NCI-H1092 (cell line): ENCODE measurements around the gene PRR30.
"Not testable (repeated sequence)": the region's sequence is repeated elsewhere in the genome, so short reads cannot be mapped to it uniquely, and the experiment has no call there.

Source experiments
- DNase-seq: peaks from one replicate; lab custom pipeline; 2025; lab: John Stamatoyannopoulos, UW

Gene PRR30

DNA sequence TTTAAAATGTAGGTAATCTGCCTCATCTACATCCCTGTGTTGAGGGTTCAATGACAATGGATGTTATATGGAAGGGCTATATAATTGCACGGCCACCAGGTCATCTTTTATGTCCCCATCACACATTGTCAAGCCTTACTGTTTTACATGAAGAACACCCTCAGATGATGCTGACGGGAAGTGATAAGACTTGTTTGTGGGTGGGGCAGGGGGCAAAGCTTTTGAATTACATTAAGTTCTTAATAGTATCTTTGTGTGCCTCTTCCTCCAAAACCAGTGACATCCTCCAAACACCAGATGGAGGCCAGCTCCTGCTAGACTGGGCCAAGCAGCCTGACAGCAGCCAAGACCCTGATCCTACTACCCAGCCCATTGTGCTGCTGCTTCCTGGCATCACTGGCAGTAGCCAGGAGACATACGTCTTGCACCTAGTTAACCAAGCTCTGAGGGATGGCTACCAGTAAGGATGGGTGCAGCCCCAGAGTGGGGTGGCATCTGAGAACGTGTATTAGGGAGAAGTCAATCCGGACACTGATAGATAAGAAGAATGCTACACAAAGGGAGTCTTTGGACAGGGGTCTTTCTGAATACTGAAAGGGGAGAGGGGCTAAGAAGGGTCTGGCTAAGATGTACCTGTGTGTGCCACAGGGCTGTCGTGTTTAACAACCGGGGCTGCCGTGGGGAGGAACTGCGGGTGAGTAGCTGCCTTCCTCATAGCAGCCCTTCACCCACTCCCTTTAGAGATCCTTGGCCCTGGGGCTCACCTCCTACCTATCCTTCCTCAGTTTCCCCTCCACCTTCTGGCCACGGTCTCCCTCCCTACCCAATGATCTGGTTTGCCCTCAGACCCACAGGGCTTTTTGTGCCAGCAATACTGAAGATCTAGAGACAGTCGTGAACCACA, 10.3 kb downstream of the PRR30 start:
- no peak for DNase-seq

DNA sequence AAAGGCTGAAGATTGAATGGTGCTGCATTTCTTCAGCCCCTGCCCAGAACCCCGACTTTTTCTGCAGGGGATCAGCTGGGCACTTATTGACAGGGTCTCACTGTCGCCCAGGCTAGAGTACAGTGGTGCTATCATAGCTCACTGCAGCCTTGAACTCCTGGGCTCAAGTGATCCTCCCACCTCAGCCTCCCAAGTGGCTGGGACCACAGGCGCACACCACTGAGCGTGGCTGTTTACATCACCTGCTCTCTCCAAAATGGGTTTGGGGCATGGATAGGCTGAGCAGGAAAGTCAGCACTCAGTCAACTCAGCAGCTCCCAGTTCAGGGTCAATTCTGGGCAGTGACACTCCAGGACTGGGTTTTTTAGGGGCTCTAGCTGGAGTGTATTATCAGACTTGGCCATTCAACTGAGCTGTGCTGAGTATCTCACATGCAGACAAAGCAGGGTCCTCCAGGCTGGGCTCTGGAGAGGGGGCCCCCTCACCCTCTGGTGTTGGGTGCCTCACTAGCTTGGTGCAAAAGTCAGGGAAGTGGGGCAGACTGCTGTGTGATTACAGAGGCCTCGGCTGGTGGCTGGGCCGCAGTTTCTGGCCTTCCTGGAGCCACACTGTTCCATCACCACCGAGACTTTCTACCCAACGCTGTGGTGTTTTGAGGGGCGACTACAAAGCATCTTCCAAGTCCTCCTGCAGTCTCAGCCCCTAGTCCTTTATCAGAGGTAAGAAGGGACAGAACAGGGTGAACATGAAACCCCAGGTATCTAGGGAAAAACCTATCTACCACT, 11.1 kb downstream of the PRR30 start:
- DNase-seq, result no peak

DNA sequence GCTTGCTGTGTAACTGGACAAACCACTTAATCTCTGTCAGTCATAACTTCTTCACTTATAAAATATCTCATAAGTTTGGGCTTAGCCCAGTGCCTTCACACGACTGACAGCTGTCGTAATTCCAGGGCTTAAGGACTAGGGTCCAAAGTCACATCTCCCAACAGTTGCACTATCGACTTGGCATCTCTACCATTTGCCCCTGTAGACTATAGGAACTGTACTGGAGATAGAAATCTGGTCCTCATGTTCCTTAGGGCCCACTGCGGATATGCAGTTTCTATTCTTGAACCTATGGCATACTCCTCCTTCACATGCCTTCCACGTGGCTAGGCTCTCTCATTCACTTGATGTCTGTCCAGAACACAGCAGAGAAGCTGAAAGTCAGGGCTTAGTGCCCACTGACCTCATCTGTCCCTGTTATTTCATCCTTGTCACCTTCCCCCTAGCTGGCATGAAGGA, 12.9 kb downstream of the PRR30 start:
- no peak for DNase-seq

DNA sequence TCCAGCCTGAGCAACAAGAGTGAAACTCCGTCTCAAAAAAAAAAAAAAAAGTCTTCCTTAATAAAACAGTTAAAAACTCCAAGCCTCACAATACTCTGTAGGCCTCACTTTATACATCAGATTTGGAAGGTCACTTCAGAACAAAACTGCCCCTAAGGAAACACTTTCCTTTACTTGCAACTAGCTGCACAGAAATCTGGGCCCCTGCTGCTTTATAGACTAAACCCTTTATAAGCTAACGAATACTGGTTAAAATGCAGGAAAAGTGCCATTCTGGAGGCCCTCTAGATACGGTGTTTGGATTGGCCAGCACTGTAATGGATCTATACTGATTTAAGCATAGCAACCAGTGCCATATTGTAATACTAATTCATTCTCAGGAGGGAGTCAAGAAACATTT, 14.1 kb downstream of the PRR30 start:
- DNase-seq, result no peak

GRCh38 chr2:27123302-27124150, 15.7 kb downstream of the PRR30 start, which contains the start of gene ABHD1:
Gene ABHD1 (plus strand): TSS chr2:27123815. CDS start chr2:27123949, 134 bp downstream.
- no peak for DNase-seq

DNA sequence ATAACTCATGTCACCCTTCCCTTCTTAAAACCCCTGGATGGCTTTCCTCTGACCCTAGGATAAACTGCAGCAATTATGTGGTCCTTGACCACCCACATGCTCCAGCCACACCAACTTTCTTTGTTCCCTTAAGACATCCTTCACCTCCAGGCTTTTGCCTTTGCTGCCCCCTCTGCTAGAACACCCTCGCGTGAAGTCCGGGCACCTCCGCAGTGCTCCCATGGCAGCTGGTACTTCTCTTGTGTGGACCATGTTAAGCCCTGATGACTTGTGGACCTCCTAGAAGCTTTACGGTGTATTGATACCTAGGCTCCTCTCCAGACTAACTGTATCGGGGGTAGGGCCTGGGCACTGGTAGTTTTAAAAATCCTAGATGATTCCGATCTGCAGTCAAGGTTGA, 16.4 kb downstream of the PRR30 start:
- DNase-seq, result no peak

- no peak for DNase-seq
Measured at GRCh38 chr2:27121906-27122305, 17.3 kb downstream of the PRR30 start.

DNA sequence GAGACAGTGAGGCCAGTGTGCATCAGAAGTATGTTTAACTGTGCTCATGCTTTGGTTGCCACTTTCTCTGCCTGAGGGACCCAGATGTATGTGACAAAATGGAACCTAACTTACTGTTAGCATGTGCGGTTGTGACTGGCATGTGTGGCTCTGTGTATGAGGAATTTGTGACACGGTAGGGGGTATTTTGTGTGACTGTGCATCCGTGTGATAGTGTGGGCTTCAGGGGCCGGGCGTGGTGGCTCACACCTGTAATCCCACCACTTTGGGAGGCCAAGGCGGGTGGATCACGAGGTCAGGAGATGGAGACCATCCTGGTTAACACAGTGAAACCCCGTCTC, 19.9 kb downstream of the PRR30 start:
- not testable (repeated sequence) for DNase-seq

DNA sequence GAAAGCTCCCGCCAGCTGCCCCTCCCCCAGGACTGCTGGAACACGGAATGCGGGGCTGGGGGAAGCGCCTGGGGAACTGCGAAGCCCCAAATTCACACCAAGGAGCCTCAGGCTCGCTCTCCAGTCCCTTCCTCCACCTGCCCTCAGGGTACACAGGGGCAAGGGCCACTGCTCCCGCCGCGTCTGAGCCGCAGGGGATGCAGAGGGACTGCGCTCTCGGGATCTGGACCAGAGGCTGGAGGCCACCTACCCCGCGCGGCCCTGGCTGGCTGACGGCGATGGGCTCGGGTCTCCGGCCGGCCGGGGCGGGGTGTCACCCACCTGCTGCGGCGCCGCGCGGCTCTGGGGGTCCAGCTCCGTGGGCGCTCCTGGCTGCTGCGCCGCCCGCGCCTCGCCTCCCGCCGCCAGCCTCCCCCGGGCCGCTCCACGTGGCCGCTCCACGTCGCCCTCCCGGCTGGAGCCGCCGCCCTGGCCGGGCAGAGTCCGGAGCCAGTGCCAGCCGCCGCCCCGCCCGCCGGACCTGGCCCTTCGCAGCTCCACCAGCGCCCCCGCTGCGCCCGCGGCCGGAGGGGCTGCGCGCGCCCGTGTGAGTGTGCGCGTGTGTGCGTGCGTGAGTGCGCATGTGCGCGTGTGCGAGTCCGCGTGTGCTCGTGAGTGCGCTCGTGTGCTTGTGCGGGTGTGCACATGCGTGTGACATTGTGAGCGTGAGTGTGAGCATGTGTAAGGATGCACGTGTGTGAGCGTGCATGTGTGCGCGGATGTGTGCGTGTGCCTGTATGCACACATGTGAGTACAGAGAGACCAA, 20.5 kb downstream of the PRR30 start, which contains the start of gene CGREF1:
Gene CGREF1, minus strand, starts transcription at position 604 of the 805 bp plus-strand sequence. CDS start 14,762 bp downstream, outside the sequence.
- peak; percentile 12 for DNase-seq

- DNase-seq, result no peak
Measured at GRCh38 chr2:27117995-27118524, 21.1 kb downstream of the PRR30 start.

GRCh38 chr2:27115519-27115918, 23.7 kb downstream of the PRR30 start:
- no peak for DNase-seq

- DNase-seq, result not testable (repeated sequence)
Measured at GRCh38 chr2:27111392-27112078, 27.7 kb downstream of the PRR30 start.

DNA sequence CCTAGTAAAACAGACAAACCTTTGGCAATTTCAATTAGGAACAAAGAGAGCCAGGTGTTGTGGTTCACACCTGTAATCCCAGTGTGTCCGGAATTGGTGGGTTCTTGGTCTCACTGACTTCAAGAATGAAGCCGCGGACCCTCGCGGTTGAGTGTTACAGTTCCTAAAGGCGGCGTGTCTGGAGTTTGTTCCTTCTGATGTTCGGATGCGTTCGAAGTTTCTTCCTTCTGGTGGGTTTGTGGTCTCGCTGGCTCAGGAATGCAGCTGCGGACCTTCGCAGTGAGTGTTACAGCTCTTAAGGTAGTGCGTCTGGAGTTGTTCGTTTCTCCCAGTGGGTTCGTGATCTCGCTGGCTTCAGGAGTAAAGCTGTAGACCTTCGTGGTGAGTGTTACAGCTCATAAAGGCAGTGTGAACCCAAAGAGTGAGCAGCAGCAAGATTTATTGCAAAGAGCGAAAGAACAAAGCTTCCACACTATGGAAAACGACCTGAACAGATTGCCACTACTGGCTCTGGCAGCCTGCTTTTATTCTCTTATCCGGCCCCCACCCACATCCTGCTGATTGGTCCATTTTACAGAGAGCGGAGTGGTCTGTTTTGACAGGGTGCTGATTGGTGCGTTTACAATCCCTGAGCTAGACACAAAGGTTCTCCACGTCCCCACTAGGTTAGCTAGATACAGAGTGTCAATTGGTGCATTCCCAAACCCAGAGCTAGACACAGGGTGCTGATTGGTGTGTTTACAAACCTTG, 28.4 kb downstream of the PRR30 start:
- DNase-seq, result not testable (repeated sequence)

GRCh38 chr2:27109083-27109482, 30.1 kb downstream of the PRR30 start:
- DNase-seq, result no peak

DNA sequence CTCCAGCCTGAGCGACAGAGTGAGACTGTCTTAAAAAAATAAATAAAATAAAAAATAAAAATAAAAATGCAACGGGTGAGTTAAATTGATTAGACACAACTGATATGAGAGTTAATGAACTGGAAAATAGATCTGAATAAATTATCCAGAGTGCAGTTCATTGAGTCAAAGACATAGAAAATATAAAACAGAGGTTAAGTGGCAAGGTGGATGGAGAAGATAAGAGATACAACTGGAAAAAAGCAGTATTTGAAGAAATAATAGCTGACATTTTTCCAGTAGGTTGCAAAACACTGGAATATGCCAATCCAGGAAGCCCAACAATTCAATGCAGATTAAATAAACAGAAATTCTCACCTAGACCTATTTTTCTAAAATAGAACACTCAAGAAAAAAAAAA, 31.0 kb downstream of the PRR30 start:
- no peak for DNase-seq

DNA sequence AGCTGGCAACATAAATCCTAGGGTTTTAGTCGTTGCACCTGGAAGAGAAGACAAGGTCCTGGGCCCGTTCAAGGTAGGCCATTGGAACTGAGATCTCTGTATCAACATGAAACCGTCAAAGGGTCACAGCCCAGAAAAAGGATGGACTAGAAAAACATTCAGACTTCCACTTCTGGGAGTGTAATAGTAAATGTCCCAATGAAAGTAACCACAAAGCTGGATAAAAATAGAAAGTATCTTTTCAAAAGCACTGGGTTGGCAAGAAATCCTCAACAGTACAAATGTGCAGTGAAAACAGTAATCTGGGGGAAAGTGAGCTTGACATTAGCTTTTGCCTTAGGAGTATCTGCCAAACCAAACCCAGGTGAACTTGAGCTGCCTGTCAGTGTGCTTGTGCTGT, 33.2 kb downstream of the PRR30 start:
- no peak for DNase-seq

DNA sequence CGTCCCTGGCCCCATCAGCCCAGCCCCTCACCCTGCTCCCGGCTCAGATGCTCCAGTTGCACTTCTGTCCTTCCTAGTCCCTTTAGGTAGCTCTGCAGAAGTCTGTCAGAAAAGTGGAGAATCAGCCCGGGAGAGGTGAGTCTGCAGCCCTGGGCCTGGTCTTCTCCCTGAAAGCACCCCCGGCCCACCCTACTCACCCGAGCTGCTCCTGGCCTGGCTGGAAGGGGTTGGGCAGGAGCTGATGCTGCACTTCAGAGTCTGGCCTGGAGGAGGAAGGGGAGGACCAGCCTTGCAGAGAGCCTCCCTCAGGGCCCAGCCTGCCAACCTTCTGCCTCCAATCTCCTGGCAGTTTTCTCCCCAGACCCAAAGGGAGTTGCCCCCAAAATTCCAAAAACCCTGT, 36.9 kb downstream of the PRR30 start:
- no peak for DNase-seq

- no peak for DNase-seq
Measured at GRCh38 chr2:27100036-27100435, 39.2 kb downstream of the PRR30 start.

DNA sequence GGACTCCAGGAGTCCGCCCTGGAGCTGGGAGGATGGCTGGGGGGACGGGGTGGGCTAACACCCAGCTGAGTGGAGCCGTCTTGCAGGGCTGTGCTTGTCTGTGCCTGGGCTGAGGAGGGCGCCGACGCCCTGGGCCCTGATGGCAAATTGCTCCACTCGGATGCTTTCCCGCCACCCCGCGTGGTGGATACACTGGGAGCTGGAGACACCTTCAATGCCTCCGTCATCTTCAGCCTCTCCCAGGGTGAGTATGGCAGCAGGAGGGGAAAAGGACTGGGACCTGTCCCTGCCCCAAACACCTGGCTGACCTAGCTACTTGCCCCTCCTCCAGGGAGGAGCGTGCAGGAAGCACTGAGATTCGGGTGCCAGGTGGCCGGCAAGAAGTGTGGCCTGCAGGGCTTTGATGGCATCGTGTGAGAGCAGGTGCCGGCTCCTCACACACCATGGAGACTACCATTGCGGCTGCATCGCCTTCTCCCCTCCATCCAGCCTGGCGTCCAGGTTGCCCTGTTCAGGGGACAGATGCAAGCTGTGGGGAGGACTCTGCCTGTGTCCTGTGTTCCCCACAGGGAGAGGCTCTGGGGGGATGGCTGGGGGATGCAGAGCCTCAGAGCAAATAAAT, 39.8 kb downstream of the PRR30 start:
- no peak for DNase-seq
